K562 (cell line): ENCODE data around the gene CAPS. TPM values are rescaled to one million over a fixed set of nuclear protein-coding genes. Genes with fewer than 3 reads are reported as not detected.
A peak's percentile ranks its signal among the peaks of the same experiment; 100 is the strongest.

ENCODE experiments used
- ATAC-seq: fragments of 200-7000 bp; cut with Tn5 transposase; 3 replicates; pipeline ENCODE4 v1.9.1; 2020; ENCODE audit warnings: moderate library complexity
- BruUV-seq: library from RNA; stranded (reverse); fragments of 400-500 nt; replicated peaks from 2 replicates; lab custom pipeline; 2021; lab: Mats Ljungman, UMichigan
- CTCF ChIA-PET: fragments of 300-600 bp; formaldehyde crosslinking; extraction: SDS; loops from one replicate; lab custom pipeline; 2021; ENCODE audit warnings: low intra/inter-chr PET ratio; lab: Yijun Ruan, JAX
- POLR2A ChIA-PET: fragments of 300-600, 350-650 bp; sonication (Branson Sonifier 250); formaldehyde crosslinking; extraction: SDS; loops from one replicate; lab custom pipeline; 2021; ENCODE audit warnings: antibody characterized with exemption, inconsistent platforms; lab: Yijun Ruan, JAX
- DNase-seq, 4 experiments: peaks; one replicate each; pipeline versions ENCODE4 v3.0.0 to v3.0.0-alpha.2; 2011 to 2018; ENCODE audit warnings: low spot score in 3 of 4, mixed read lengths in 3 of 4; ENCODE audit errors: extremely low read depth in 1 of 4
- FAIRE-seq: peaks from 2 replicates; lab custom pipeline; 2011; peaks lifted over from hg19 to GRCh38; lab: Jason Lieb, UNC
- H2AFZ ChIP-seq: 2 replicates; pipeline ENCODE4 v1.6.0; 2011; ENCODE audit warnings: low read depth, low read length, control low read depth, inconsistent platforms
- H3K27ac ChIP-seq: fragments of 200-600 bp; 3 replicates; pipeline ENCODE4 v1.8.0; 2011; ENCODE audit warnings: low read depth, mild to moderate bottlenecking, control low read depth, inconsistent platforms, low read length, moderate library complexity, mixed read lengths; ENCODE audit errors: extremely low read depth
- H3K27me3 ChIP-seq, 2 experiments: fragments of 300-600 bp in 1 of 2; 2 replicates in 1 of 2; 3 replicates in 1 of 2; pipeline versions ENCODE4 v1.6.0 to v1.8.0; 2011; ENCODE audit warnings: inconsistent platforms in 2 of 2, low read length in 2 of 2, mild to moderate bottlenecking in 1 of 2, mixed read lengths in 1 of 2, moderate library complexity in 1 of 2; ENCODE audit not compliant: control insufficient read depth in 2 of 2, insufficient read depth in 2 of 2
- H3K36me3 ChIP-seq: fragments of 300-600 bp; 3 replicates; pipeline ENCODE4 v1.8.0; 2011; ENCODE audit warnings: mild to moderate bottlenecking, low read length, inconsistent platforms; ENCODE audit not compliant: control insufficient read depth, insufficient read depth
- H3K4me1 ChIP-seq, 2 experiments: fragments of 200-600 bp in 1 of 2; replicated peaks in 1 of 2; 2 replicates in 1 of 2; 3 replicates in 1 of 2; pipeline versions ENCODE4 v1.5.1 to v1.8.0; 2011; ENCODE audit warnings: inconsistent platforms in 2 of 2, low read length in 2 of 2, mild to moderate bottlenecking in 1 of 2, mixed read lengths in 1 of 2, moderate library complexity in 1 of 2; ENCODE audit not compliant: control insufficient read depth in 2 of 2, insufficient read depth in 2 of 2
- H3K4me2 ChIP-seq: 2 replicates; pipeline ENCODE4 v1.6.1; 2011; ENCODE audit warnings: low read length, control low read depth, inconsistent platforms, mixed read lengths; ENCODE audit not compliant: insufficient read depth
- H3K4me3 ChIP-seq: fragments of 200-600 bp; sonication (generic), shearing (Covaris generic); 2 replicates; pipeline ENCODE4 v1.5.1; 2016; ENCODE audit warnings: control low read depth, inconsistent platforms
- H3K79me2 ChIP-seq: fragments of 200-600 bp; 3 replicates; pipeline ENCODE4 v1.8.0; 2011; ENCODE audit warnings: low read length, inconsistent platforms; ENCODE audit not compliant: control insufficient read depth, insufficient read depth
- H3K9ac ChIP-seq, 2 experiments: 2 replicates each; pipeline versions ENCODE4 v1.6.0 to v1.6.1; 2011; ENCODE audit warnings: low read depth in 2 of 2, low read length in 2 of 2, control low read depth in 1 of 2, inconsistent platforms in 1 of 2, mild to moderate bottlenecking in 1 of 2, mixed read lengths in 1 of 2; ENCODE audit not compliant: insufficient read depth in 1 of 2
- H3K9me1 ChIP-seq: one replicate; pipeline ENCODE4 v1.6.0; 2011; ENCODE audit warnings: inconsistent platforms, mild to moderate bottlenecking, low read length, moderate library complexity; ENCODE audit not compliant: control insufficient read depth, insufficient read depth
- H3K9me3 ChIP-seq: replicated peaks from 2 replicates; pipeline ENCODE4 v1.5.1; 2011; ENCODE audit warnings: low read depth, low read length, inconsistent platforms; ENCODE audit not compliant: control insufficient read depth, insufficient read depth
- H4K20me1 ChIP-seq: replicated peaks from 2 replicates; pipeline ENCODE4 v1.6.1; 2011; ENCODE audit warnings: low read length, inconsistent platforms, mixed read lengths; ENCODE audit not compliant: control insufficient read depth, insufficient read depth
- RBM22 ChIP-seq: fragments of 200-400 bp; formaldehyde crosslinking; IDR thresholded peaks from 2 replicates; pipeline ENCODE4 v1.6.1; 2018; ENCODE audit warnings: low read length, low read depth; ENCODE audit not compliant: poor library complexity, severe bottlenecking
- RERE ChIP-seq: sonication (generic); formaldehyde crosslinking; IDR thresholded peaks from 2 replicates; pipeline ENCODE4 v1.8.0; 2023; ENCODE audit warnings: missing genetic modification reagents, mild to moderate bottlenecking, borderline replicate concordance
- whole genome bisulfite sequencing: fragments of 100-300 bp; shearing (Covaris generic); methylation state at CpG from one replicate; pipeline ENCODE4 v1.1.6; 2016; ENCODE audit warnings: low coverage, mixed read lengths; ENCODE audit not compliant: insufficient coverage; ENCODE audit errors: missing lambda C conversion rate; 5-methylcytosine and 5-hydroxymethylcytosine counted together
- in situ Hi-C: fragments of 300-500 bp; cut with MboI; formaldehyde crosslinking; loops from 4 replicates; pipeline ENCODE4 v1.15.0; 2018; ENCODE audit warnings: inconsistent platforms, mixed read lengths
- intact Hi-C: fragments of 100-400 bp; cut with micrococcal nuclease; formaldehyde crosslinking; loops from 2 replicates; pipeline ENCODE4 v1.14.2; 2022
- polyA plus RNA-seq, 8 experiments: library from polyadenylated mRNA; depleted of rRNA in 4 of 8; stranded (reverse) in 5 of 8; unstranded in 3 of 8; fragments of >200 nt; fragmentation: Nextera tagmentation in 2 of 8; fragmentation: Illumina TruSeq in 1 of 8; extraction: Ambion mirVana in 2 of 8; extraction: Trizol in 1 of 8; gene quantifications; 2 replicates each; pipeline versions ENCODE4 v1.2.1 to v1.2.3, GENCODE V29; 2011 to 2014; ENCODE audit warnings: inconsistent platforms in 1 of 8, missing spikeins in 1 of 8
- total RNA-seq, 7 experiments: library from RNA; depleted of rRNA in 6 of 7; stranded (reverse); fragments of >200 nt in 6 of 7; fragmentation: Illumina TruSeq in 2 of 7; extraction: Trizol in 2 of 7; gene quantifications; 2 replicates each; pipeline versions ENCODE4 v1.2.1 to v1.2.3, GENCODE V29; 2011 to 2021; ENCODE audit warnings: low replicate concordance in 1 of 7

The CAPS gene
- total and polyA plus RNA-seq, 9 of the 15 experiments (the other 6 are each of a cell fraction or from before 2014, with no cell fraction given) = 0.15 to 4.0 (median 0.91) TPM

- TF ChIP-seq RERE (CRISPR knock-in tag) (no peak), RBM22 (peak; percentile 59)
- peak overlapping the region in 1 of 2 experiments; percentile 58; a peak in 1 of 4 replicates for H3K9ac ChIP-seq
Observed at GRCh38 chr19:5918463-5919079, 4.5 kb downstream of the CAPS start.

More at GRCh38 chr19:5918463-5919079, 4.5 kb downstream of the CAPS start:
- no peak overlapping the region for H3K27ac ChIP-seq
- no peak overlapping the region for H3K4me2 ChIP-seq
- intact Hi-C loops (no loop called here), in situ Hi-C loops (no loop called here)
- ChIA-PET CTCF (no interaction called here), POLR2A (interaction anchor here (1.2 kb wide), 1 partner anchor 15 kb away, joined by 3 read pairs; the partner anchor contains the start of gene NDUFA11)
- BruUV-seq = no TSS peak
- no peaks in the 10 kb centered on the region for H4K20me1 ChIP-seq
- H3K9me1 ChIP-seq = no peaks in the 10 kb centered on the region
- no peaks in the 10 kb centered on the region for H3K27me3 ChIP-seq
- DNase-seq = no peak
- no peaks in the 10 kb centered on the region for H3K9me3 ChIP-seq
- H3K4me1 ChIP-seq = peaks cover 0 to 15% of the 10 kb centered on the region in 2 experiments; a peak in 2 of 5 replicates
- no peak for ATAC-seq
- WGBS = 97% methylated on average over 18 of the region's 20 CpGs
- H3K4me3 ChIP-seq = no peak overlapping the region
- H3K79me2 ChIP-seq = no peaks in the 10 kb centered on the region
- peaks cover 79% of the 10 kb centered on the region; the same call in 1 of the 3 replicates for H3K36me3 ChIP-seq
- no peak for FAIRE-seq
- H2AFZ ChIP-seq = no peak overlapping the region
